GM23248 (cell line): ENCODE data around the gene INTS4.
"Not testable (repeated sequence)": the region's sequence is repeated elsewhere in the genome, so short reads cannot be mapped to it uniquely, and the experiment has no call there.

ENCODE experiments used
- EZH2 ChIP-seq: fragments of 200-600 bp; sonication (generic); IDR thresholded peaks from 2 replicates; pipeline ENCODE4 v1.6.1; 2018; ENCODE audit warnings: antibody characterized with exemption, mild to moderate bottlenecking; ENCODE audit not compliant: insufficient read depth, poor library complexity, severe bottlenecking
- EZH2phosphoT487 ChIP-seq: fragments of 200-600 bp; sonication (generic); IDR thresholded peaks from 2 replicates; pipeline ENCODE4 v1.6.1; 2018; ENCODE audit warnings: antibody characterized with exemption, moderate library complexity, mild to moderate bottlenecking, low read depth; ENCODE audit not compliant: insufficient read depth

DNA sequence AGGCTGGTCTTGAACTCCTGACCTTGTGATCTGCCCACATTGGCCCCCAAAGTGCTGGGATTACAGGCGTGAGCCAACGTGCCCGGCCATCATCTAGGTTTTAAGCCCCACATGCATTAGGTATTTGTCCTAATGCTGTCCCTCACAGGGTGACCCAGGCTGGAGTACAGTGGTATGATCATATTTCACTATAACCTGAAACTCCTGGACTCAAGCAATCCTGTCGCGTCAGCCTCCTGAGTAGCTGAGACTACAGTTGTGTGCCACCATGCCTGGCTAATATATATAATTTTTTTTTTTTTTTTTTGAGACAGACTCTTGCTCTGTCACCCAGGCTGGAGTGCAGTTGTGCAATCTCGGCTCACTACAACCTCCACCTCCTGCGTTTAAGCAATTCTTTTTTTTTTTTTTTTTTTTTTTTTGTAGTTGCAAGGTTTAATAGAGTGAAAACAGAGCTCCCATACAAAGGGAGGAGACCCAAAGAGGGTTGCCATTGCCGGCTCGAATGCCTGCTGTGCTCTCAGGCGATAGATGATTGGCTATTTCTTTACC, 136.5 kb downstream of the INTS4 start:
- TF ChIP-seq EZH2phosphoT487, EZH2: not testable (repeated sequence)
